ENCODE results near the gene EBF4. TPM values are rescaled to one million over a fixed set of nuclear protein-coding genes. Genes with fewer than 3 reads are reported as not detected.

The EBF4 gene
- polyA plus RNA-seq, 3 donors: 0.12 TPM; not detected in 2

- H3K27ac Mint-ChIP-seq: peak overlapping the region in 3 of 7 donors; percentile 51 to 78 (median 62)
- no peak overlapping the region for H3K4me2 ChIP-seq (replicated peaks; ENCODE audit: extremely low read depth, low read length, poor library complexity, severe bottlenecking)
- 80% methylated on average over 1 of the region's 5 CpGs for WGBS (ENCODE audit: insufficient coverage)
- H3K4me3 Mint-ChIP-seq: no peak overlapping the region
- H3K36me3 ChIP-seq (replicated peaks in 1 of 2; ENCODE audit: control insufficient read depth in 1 of 2, insufficient read depth in 2 of 2, low read length in 2 of 2): peaks cover 82 to 88% of the 10 kb centered on the region in 2 donors
- H3K27ac ChIP-seq (ENCODE audit: low read depth in 1 of 2, low read length in 2 of 2): no peak overlapping the region
- peaks cover 83 to 90% of the 10 kb centered on the region in 2 donors for H3K36me3 Mint-ChIP-seq
- H3K4me1 ChIP-seq (ENCODE audit: control insufficient read depth in 1 of 2, insufficient read depth in 2 of 2, low read length in 2 of 2): peaks cover 13 to 19% of the 10 kb centered on the region in 2 donors
- H3K9me3 ChIP-seq (replicated peaks in 1 of 2; ENCODE audit: control insufficient read depth in 1 of 2, insufficient read depth in 1 of 2, low read length in 2 of 2): no peaks in the 10 kb centered on the region
- no peak overlapping the region for H3K4me3 ChIP-seq (replicated peaks in 1 of 3; ENCODE audit: low read depth in 2 of 3, low read length in 3 of 3)
- no peak overlapping the region for H3K9ac ChIP-seq (ENCODE audit: insufficient read depth, low read length, poor library complexity, severe bottlenecking)
- H3K9me3 Mint-ChIP-seq: no peaks in the 10 kb centered on the region
- H2AFZ ChIP-seq (ENCODE audit: insufficient read depth, low read depth, low read length, poor library complexity, severe bottlenecking): no peak overlapping the region
- H3K4me1 Mint-ChIP-seq: peaks cover 18% of the 10 kb centered on the region
- intact Hi-C loops (cut with micrococcal nuclease): no loop called here
- DNase-seq: no peak
- peaks cover 41% of the 10 kb centered on the region for H3K79me2 ChIP-seq (ENCODE audit: insufficient read depth, low read length)
- H3K27me3 ChIP-seq (ENCODE audit: control insufficient read depth in 2 of 2, insufficient read depth in 2 of 2, low read length in 2 of 2): no peaks in the 10 kb centered on the region
- peaks cover 47% of the 10 kb centered on the region for H4K20me1 ChIP-seq (ENCODE audit: insufficient read depth, low read length)
- peaks cover 0 to 2% (median 0%) of the 10 kb centered on the region in 3 donors for H3K27me3 Mint-ChIP-seq (ENCODE audit: low read depth in 3 of 3)
- TF ChIP-seq CTCF (IDR thresholded peaks at IDR 0.05): no peak
Observed at GRCh38 chr20:2657674-2658073, 34.9 kb upstream of the EBF4 start.

- H3K36me3 Mint-ChIP-seq: peaks cover 83 to 95% of the 10 kb centered on the region in 2 donors
- peak overlapping the region in 2 of 7 donors; percentile 6 to 54 for H3K27ac Mint-ChIP-seq
- H3K79me2 ChIP-seq (ENCODE audit: insufficient read depth, low read length): peaks cover 41% of the 10 kb centered on the region
Observed at GRCh38 chr20:2658414-2659354, 33.9 kb upstream of the EBF4 start.

More at GRCh38 chr20:2658414-2659354, 33.9 kb upstream of the EBF4 start:
- no peak for DNase-seq
- H3K9ac ChIP-seq (ENCODE audit: insufficient read depth, low read length, poor library complexity, severe bottlenecking): no peak overlapping the region
- Mint-ChIP-seq H3K4me3 (no peak overlapping the region), H3K27me3 (ENCODE audit: low read depth in 3 of 3) (peaks cover 0 to 2% (median 0%) of the 10 kb centered on the region in 3 donors), H3K4me1 (peaks cover 18% of the 10 kb centered on the region), H3K9me3 (peaks cover 0 to 2% (median 0%) of the 10 kb centered on the region in 7 donors)
- no peaks in the 10 kb centered on the region for H3K9me3 ChIP-seq (replicated peaks in 1 of 2; ENCODE audit: control insufficient read depth in 1 of 2, insufficient read depth in 1 of 2, low read length in 2 of 2)
- no peak overlapping the region for H3K4me3 ChIP-seq (replicated peaks in 1 of 3; ENCODE audit: low read depth in 2 of 3, low read length in 3 of 3)
- no peak overlapping the region for H3K4me2 ChIP-seq (replicated peaks; ENCODE audit: extremely low read depth, low read length, poor library complexity, severe bottlenecking)
- H3K36me3 ChIP-seq (replicated peaks in 1 of 2; ENCODE audit: control insufficient read depth in 1 of 2, insufficient read depth in 2 of 2, low read length in 2 of 2): peaks cover 82 to 88% of the 10 kb centered on the region in 2 donors
- TF ChIP-seq CTCF (IDR thresholded peaks at IDR 0.05): no peak
- intact Hi-C loops (cut with micrococcal nuclease): no loop called here
- H3K27me3 ChIP-seq (ENCODE audit: control insufficient read depth in 2 of 2, insufficient read depth in 2 of 2, low read length in 2 of 2): no peaks in the 10 kb centered on the region
- H3K27ac ChIP-seq (ENCODE audit: low read depth in 1 of 2, low read length in 2 of 2): no peak overlapping the region
- H3K4me1 ChIP-seq (ENCODE audit: control insufficient read depth in 1 of 2, insufficient read depth in 2 of 2, low read length in 2 of 2): peaks cover 12 to 17% of the 10 kb centered on the region in 2 donors
- H4K20me1 ChIP-seq (ENCODE audit: insufficient read depth, low read length): peaks cover 38% of the 10 kb centered on the region
- 91% methylated on average over 11 of the region's 13 CpGs for WGBS (ENCODE audit: insufficient coverage)
- no peak overlapping the region for H2AFZ ChIP-seq (ENCODE audit: insufficient read depth, low read depth, low read length, poor library complexity, severe bottlenecking)
